Fibroblast of lung (primary cell): ENCODE data around the gene PDCL3. TPM values are rescaled to one million over a fixed set of nuclear protein-coding genes. Genes with fewer than 3 reads are reported as not detected.

Source experiments
- DNase-seq, 2 donors: peaks; one replicate each; pipeline versions ENCODE4 v3.0.0 to v3.0.0-alpha.2; 2010; ENCODE audit warnings: low read depth in 2 of 2
- H2AFZ ChIP-seq: 2 replicates; pipeline ENCODE4 v1.5.1; 2012; ENCODE audit warnings: low read length, control low read depth, inconsistent platforms
- H3K27ac ChIP-seq: 2 replicates; pipeline ENCODE4 v1.5.1; 2011; ENCODE audit warnings: low read length, control low read depth; ENCODE audit not compliant: insufficient read depth
- H3K27me3 ChIP-seq: 2 replicates; pipeline ENCODE4 v1.5.1; 2011; ENCODE audit warnings: mild to moderate bottlenecking, low read length; ENCODE audit not compliant: control insufficient read depth, insufficient read depth
- H3K36me3 ChIP-seq: 2 replicates; pipeline ENCODE4 v1.5.1; 2011; ENCODE audit warnings: low read length; ENCODE audit not compliant: control insufficient read depth, insufficient read depth
- H3K4me1 ChIP-seq: 2 replicates; pipeline ENCODE4 v1.5.1; 2011; ENCODE audit warnings: low read length; ENCODE audit not compliant: control insufficient read depth, insufficient read depth; ENCODE audit errors: extremely low read depth
- H3K4me2 ChIP-seq: 2 replicates; pipeline ENCODE4 v1.5.1; 2011; ENCODE audit warnings: low read length, control low read depth; ENCODE audit not compliant: insufficient read depth; ENCODE audit errors: extremely low read depth
- H3K4me3 ChIP-seq, 4 experiments: fragments of 200-600 bp in 1 of 4; sonication (generic) in 1 of 4; replicated peaks in 1 of 4; 2 replicates each; pipeline ENCODE4 v1.5.1; 2011 to 2016; ENCODE audit warnings: low read length in 4 of 4, low read depth in 3 of 4, mild to moderate bottlenecking in 3 of 4, control low read depth in 2 of 4, inconsistent platforms in 1 of 4, mixed read lengths in 1 of 4; ENCODE audit not compliant: insufficient read depth in 1 of 4; ENCODE audit errors: control extremely low read depth in 1 of 4
- H3K79me2 ChIP-seq: 2 replicates; pipeline ENCODE4 v1.5.1; 2012; ENCODE audit warnings: mild to moderate bottlenecking, low read length, inconsistent platforms; ENCODE audit not compliant: control insufficient read depth, insufficient read depth
- H3K9ac ChIP-seq: 2 replicates; pipeline ENCODE4 v1.5.1; 2011; ENCODE audit warnings: mild to moderate bottlenecking, low read length, control low read depth; ENCODE audit not compliant: insufficient read depth
- H3K9me3 ChIP-seq: 2 replicates; pipeline ENCODE4 v1.5.1; 2012; ENCODE audit warnings: low read depth, low read length; ENCODE audit not compliant: control insufficient read depth, insufficient read depth
- H4K20me1 ChIP-seq: 2 replicates; pipeline ENCODE4 v1.5.1; 2011; ENCODE audit warnings: low read length; ENCODE audit not compliant: control insufficient read depth, insufficient read depth; ENCODE audit errors: extremely low read depth
- CTCF ChIP-seq, 2 donors: IDR thresholded peaks in 1 of 2; conservative IDR thresholded peaks in 1 of 2; 1 replicate in 1 of 2; 2 replicates in 1 of 2; pipeline ENCODE4 v1.5.1; 2011 to 2012; ENCODE audit warnings: low read length in 2 of 2, control low read depth in 1 of 2, inconsistent platforms in 1 of 2, low read depth in 1 of 2, mild to moderate bottlenecking in 1 of 2
- EZH2 ChIP-seq: IDR thresholded peaks from 2 replicates; pipeline ENCODE4 v1.5.1; 2012; ENCODE audit warnings: low read length, control low read depth, mild to moderate bottlenecking; ENCODE audit errors: missing control alignments
- polyA plus RNA-seq, 2 donors: library from polyadenylated mRNA; depleted of rRNA in 1 of 2; stranded (reverse) in 1 of 2; unstranded in 1 of 2; fragments of >200 nt; gene quantifications; 2 replicates each; pipeline ENCODE4 v1.2.1, GENCODE V29; 2011 to 2012; ENCODE audit warnings: missing spikeins in 1 of 2
- total RNA-seq: library from RNA; depleted of rRNA; stranded (reverse); fragments of >200 nt; gene quantifications from 2 replicates; pipeline ENCODE4 v1.2.1, GENCODE V29; 2014

Gene PDCL3
- total and polyA plus RNA-seq, 2 donors (not counting 1 experiment from before 2014, with no cell fraction given): 11.4 to 29.0 TPM

- H3K27ac ChIP-seq: no peak overlapping the region
- H2AFZ ChIP-seq: no peak overlapping the region
- H4K20me1 ChIP-seq: no peaks in the 10 kb centered on the region
- no peak for DNase-seq
- H3K4me2 ChIP-seq: no peak overlapping the region
- H3K36me3 ChIP-seq: no peaks in the 10 kb centered on the region
- TF ChIP-seq CTCF (conservative IDR thresholded peaks at IDR 0.05 in 1 of 2, IDR thresholded peaks at IDR 0.05 in 1 of 2; ENCODE audit: low read depth in 1 of 2, low read length in 2 of 2): no peak
- no peak for TF ChIP-seq EZH2
- no peaks in the 10 kb centered on the region for H3K4me1 ChIP-seq
- H3K9me3 ChIP-seq: no peaks in the 10 kb centered on the region
- no peak overlapping the region for H3K4me3 ChIP-seq
- peaks cover 17% of the 10 kb centered on the region for H3K27me3 ChIP-seq
- H3K9ac ChIP-seq: no peak overlapping the region
- no peaks in the 10 kb centered on the region for H3K79me2 ChIP-seq
Observed at GRCh38 chr2:100624536-100624935, 61.7 kb downstream of the PDCL3 start.

- Histone ChIP-seq H3K27me3 (peaks cover 17% of the 10 kb centered on the region), H3K9ac (no peak overlapping the region), H3K4me2 (no peak overlapping the region), H3K4me1 (no peaks in the 10 kb centered on the region), H3K36me3 (no peaks in the 10 kb centered on the region), H3K79me2 (no peaks in the 10 kb centered on the region), H3K9me3 (no peaks in the 10 kb centered on the region), H2AFZ (no peak overlapping the region), H3K4me3 (no peak overlapping the region), H4K20me1 (no peaks in the 10 kb centered on the region), H3K27ac (no peak overlapping the region)
- TF ChIP-seq CTCF (conservative IDR thresholded peaks at IDR 0.05 in 1 of 2, IDR thresholded peaks at IDR 0.05 in 1 of 2; ENCODE audit: low read depth in 1 of 2, low read length in 2 of 2): no peak
- TF ChIP-seq EZH2: no peak
- DNase-seq: no peak
Observed at GRCh38 chr2:100625717-100626116, 62.9 kb downstream of the PDCL3 start.

Other genes starting within 250 kb of the PDCL3 start
- under 0.01 TPM in 2 replicates for gene LONRF2, start 240.5 kb upstream of the PDCL3 start, total RNA-seq
- 0.01 and 0.03 TPM in 2 replicates for gene LONRF2, start 240.5 kb upstream of the PDCL3 start, polyA plus RNA-seq
- gene CHST10, start 145.3 kb upstream of the PDCL3 start, total RNA-seq: 5.0 and 7.4 TPM in 2 replicates
- gene CHST10, start 145.3 kb upstream of the PDCL3 start, polyA plus RNA-seq: 6.7 TPM in 2 replicates
- not detected in 2 replicates for gene NMS, start 92.5 kb upstream of the PDCL3 start, total RNA-seq
- not detected in 2 replicates for gene NMS, start 92.5 kb upstream of the PDCL3 start, polyA plus RNA-seq